T-helper 2 cell treated with Interferon-gamma antibody and Interleukin-4, amounts not matched to agents 100 ng/mL and 5 ng/mL, for 36 hours (primary cell): ENCODE data around the gene HMOX2. TPM values are rescaled to one million over a fixed set of nuclear protein-coding genes. Genes with fewer than 3 reads are reported as not detected.

Experiments
- intact Hi-C: fragments of 100-400 bp; cut with micrococcal nuclease; formaldehyde crosslinking; loops from one replicate; pipeline ENCODE4 v1.15.1; 2023
- total RNA-seq: library from RNA; stranded (reverse); gene quantifications from 2 replicates; pipeline ENCODE4 v1.2.3, GENCODE V29; 2022

Gene HMOX2
- total RNA-seq, 1 donor from 2014 or later: 79.6 TPM

DNA sequence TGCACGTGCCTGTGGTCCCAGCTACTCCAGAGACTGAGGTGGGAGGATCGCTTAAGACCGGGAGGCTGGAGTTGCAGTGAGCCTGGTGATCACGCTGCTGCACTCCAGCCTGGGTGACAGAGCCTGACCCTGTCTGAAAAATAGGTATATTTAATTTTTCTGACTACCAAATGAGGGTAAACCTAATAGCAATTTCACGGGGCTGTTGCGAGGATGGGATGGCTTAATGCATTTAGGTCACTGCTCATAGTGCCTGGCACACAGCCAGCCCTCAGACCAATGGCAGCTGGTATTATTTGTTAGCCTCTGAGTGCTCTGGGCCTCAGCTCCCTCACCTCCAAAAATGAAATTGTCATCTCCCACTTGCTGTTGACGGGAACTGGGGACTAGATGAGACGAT is 68.3 kb downstream of the HMOX2 start:
- intact Hi-C loops: no loop called here

GRCh38 chr16:4548124-4548523 is 71.9 kb downstream of the HMOX2 start:
- intact Hi-C loops: loop anchor here (1.0 to 2.0 kb wide), 3 partner anchors 33 to 69 kb away; no protein-coding TSS in a partner anchor

DNA sequence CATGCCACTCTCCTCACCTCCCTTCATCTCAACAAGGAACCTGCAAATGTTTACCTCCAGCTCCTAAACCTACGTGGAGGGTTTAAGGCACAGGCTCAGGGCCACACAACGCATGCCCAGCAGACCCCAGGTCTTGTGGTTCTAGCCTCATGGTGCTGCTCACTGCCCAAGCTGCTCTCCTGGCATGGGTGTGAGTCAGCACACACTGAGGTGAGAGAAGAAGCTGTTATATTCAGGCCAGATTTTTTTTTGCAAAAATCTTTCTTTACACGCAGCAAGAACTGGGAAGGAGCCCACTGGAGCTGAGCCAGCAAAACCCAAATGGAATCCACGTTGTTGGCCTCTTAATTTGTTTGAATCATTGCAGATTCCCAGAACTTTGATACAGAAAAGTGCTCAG is 74.4 kb downstream of the HMOX2 start:
- intact Hi-C loops: no loop called here

DNA sequence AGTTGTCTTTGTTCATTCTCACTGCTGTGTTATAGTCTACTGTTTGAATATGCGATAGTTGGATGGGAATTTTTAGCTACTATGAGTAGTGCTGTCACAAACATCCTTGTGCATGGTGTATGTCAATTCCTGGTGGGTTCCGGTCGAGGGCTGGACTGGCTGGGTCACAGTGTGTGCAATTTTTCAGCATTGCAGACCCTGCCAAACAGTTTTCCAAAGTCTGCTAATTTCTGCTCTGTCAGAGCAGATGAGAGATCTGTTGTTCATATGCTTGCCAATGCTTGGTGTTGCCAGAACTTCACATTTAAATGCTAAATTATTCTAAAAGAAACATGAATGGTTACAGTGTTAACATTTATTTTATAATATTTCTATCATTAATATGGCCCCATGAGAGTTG is 76.3 kb downstream of the HMOX2 start:
- intact Hi-C loops: no loop called here

GRCh38 chr16:4556112-4556511 is 79.9 kb downstream of the HMOX2 start, which contains the start of gene C16orf96:
TSS of gene C16orf96 (plus strand) at chr16:4556340. CDS start at chr16:4556490, 150 bp downstream.
- intact Hi-C loops: no loop called here

DNA sequence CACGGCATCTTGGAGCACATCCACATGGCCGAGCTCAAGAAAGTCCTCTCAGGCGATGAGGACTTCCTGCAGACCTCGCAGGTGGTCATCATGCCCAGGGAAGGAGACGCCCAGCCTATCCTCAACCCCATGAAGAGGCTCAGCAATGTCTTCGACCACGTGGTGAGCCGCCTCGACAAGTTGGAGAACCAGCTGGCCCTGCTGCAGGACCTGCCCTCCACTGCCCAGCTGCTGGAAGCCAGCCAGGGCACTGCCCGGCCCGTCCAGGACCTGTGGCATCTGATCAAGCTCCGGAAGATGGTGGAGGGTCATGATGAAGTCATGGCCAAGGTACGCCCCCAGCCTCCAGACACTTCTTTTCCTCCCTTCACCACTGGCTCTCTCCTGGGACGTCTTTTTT is 80.4 kb downstream of the HMOX2 start:
- intact Hi-C loops: no loop called here

GRCh38 chr16:4557973-4558372 is 81.8 kb downstream of the HMOX2 start:
- intact Hi-C loops: no loop called here

Other genes with a start within 250 kb of the HMOX2 start
- not detected in 2 replicates for gene SRL, start 234.3 kb upstream of the HMOX2 start, total RNA-seq
- 25.4 and 27.0 TPM in 2 replicates for gene TFAP4, start 203.4 kb upstream of the HMOX2 start, total RNA-seq
- 0.64 and 0.77 TPM in 2 replicates for gene GLIS2, start 160.3 kb upstream of the HMOX2 start, total RNA-seq
- 48.5 and 48.9 TPM in 2 replicates for gene PAM16, start 125.1 kb upstream of the HMOX2 start, total RNA-seq
- not detected in 2 replicates for gene VASN, start 104.5 kb upstream of the HMOX2 start, total RNA-seq
- gene CORO7, start 59.8 kb upstream of the HMOX2 start, total RNA-seq: 200 and 202 TPM in 2 replicates
- gene DNAJA3, start 50.5 kb upstream of the HMOX2 start, total RNA-seq: 66.0 and 68.6 TPM in 2 replicates
- gene NMRAL1, start 1.8 kb upstream of the HMOX2 start, total RNA-seq: 45.1 and 45.7 TPM in 2 replicates
- 48.6 and 53.6 TPM in 2 replicates for gene CDIP1, start 62.4 kb downstream of the HMOX2 start, total RNA-seq
- 0.05 and 0.16 TPM in 2 replicates for gene C16orf96, start 79.9 kb downstream of the HMOX2 start, total RNA-seq
- gene UBALD1, start 138.5 kb downstream of the HMOX2 start, total RNA-seq: 19.6 and 22.1 TPM in 2 replicates
- 87.0 and 87.8 TPM in 2 replicates for gene MGRN1, start 148.4 kb downstream of the HMOX2 start, total RNA-seq
- 33.4 and 34.7 TPM in 2 replicates for gene NUDT16L1, start 217.2 kb downstream of the HMOX2 start, total RNA-seq